Astrocyte of the spinal cord (primary cell): Measurements from ENCODE around the gene FBXW11.
"Not testable (repeated sequence)": the region's sequence is repeated elsewhere in the genome, so short reads cannot be mapped to it uniquely, and the experiment has no call there.

ENCODE experiments used
- DNase-seq: peaks from one replicate; pipeline ENCODE4 v3.0.0; 2011; ENCODE audit warnings: low read depth, low spot score
- H3K4me3 ChIP-seq: 2 replicates; pipeline ENCODE4 v1.5.1; 2011; ENCODE audit warnings: low read depth, mild to moderate bottlenecking, low read length, moderate library complexity
- in situ Hi-C: cut with HindIII; loops from 2 replicates; pipeline ENCODE4 v1.10.0; 2017; ENCODE audit warnings: low sequenced_read_pairs
- TF ChIP-seq, protein P1 (sequence below): IDR thresholded peaks from 2 replicates; pipeline ENCODE4 v1.5.1; 2012; ENCODE audit warnings: low read depth, mild to moderate bottlenecking, low read length, inconsistent platforms

Gene FBXW11

DNA sequence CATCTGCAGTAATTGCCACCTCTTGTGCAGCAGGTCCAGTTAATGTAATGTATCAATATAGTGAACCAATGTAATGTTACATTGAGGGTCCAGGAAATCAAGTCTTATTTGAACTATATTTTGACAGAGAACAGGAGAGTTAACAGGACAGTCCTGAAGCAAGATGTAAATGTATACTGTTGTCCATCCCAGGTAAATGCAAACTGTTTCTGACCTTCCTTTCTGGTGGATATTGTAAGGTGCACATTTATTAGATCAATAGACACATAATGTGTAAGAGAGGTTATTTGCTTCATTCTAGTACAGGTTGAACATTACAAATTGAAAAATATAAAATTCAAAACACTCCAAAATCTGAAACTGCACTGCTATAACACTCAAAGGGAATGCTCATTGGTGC, 23.4 kb upstream of the FBXW11 start:
- no peak for DNase-seq
- no peak overlapping the region for H3K4me3 ChIP-seq
- TF ChIP-seq, protein P1, sequence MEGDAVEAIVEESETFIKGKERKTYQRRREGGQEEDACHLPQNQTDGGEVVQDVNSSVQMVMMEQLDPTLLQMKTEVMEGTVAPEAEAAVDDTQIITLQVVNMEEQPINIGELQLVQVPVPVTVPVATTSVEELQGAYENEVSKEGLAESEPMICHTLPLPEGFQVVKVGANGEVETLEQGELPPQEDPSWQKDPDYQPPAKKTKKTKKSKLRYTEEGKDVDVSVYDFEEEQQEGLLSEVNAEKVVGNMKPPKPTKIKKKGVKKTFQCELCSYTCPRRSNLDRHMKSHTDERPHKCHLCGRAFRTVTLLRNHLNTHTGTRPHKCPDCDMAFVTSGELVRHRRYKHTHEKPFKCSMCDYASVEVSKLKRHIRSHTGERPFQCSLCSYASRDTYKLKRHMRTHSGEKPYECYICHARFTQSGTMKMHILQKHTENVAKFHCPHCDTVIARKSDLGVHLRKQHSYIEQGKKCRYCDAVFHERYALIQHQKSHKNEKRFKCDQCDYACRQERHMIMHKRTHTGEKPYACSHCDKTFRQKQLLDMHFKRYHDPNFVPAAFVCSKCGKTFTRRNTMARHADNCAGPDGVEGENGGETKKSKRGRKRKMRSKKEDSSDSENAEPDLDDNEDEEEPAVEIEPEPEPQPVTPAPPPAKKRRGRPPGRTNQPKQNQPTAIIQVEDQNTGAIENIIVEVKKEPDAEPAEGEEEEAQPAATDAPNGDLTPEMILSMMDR, result no peak
- in situ Hi-C loops, result no loop called here

DNA sequence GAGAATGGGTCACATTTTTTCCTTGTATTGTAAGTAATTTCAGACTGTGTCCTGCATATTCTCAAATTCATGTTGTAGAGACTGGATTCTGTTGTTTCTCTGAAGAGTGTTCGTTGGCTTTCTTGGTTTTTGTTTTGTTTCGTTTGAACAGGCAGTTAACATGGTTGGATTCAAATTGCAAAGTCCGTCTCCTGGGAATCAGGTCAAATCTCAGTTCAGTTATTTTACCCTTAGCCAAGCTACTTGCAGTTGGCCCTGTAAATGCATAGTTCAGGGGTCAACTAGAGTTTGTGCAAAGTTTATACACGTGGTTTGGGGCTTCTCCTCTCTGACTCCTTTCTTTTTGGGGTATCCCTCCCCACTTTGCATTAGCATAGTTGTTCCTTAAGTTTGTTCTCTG, 21.7 kb upstream of the FBXW11 start:
- in situ Hi-C loops, result no loop called here
- H3K4me3 ChIP-seq, result no peak overlapping the region
- no peak for DNase-seq
- TF ChIP-seq, protein P1, result no peak

DNA sequence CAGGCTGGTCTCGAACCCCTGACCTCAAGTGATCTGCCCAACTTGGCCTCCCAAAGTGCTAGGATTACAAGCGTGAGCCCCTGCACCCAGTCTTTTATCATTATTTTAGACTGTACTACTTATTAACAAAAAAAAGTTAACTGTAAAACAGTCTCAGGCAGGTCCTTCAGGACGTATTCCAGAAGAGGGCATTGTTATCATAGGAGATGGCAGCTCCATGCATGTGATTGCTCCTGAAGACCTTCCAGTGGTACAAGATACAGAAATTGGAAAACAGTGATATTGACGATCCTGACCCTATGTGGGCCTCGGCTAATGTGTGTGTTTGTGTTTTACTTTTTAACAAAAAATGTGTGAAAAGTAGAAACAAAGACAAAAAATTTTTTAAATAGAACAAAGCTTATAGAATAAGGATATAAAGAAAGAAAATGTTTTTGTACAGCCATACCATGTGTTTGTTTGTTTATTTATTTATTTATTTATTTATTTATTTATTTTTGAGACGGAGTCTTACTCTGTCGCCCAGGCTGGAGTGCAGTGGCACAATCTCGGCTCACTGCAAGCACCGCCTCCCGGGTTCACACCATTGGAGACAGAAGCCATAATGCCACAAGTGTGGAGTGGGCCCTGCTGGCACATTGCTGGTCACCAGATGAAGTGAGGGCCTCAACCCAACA, 13.8 kb upstream of the FBXW11 start:
- H3K4me3 ChIP-seq, in situ Hi-C loops: not testable (repeated sequence)
- peak; percentile 9 for DNase-seq

DNA sequence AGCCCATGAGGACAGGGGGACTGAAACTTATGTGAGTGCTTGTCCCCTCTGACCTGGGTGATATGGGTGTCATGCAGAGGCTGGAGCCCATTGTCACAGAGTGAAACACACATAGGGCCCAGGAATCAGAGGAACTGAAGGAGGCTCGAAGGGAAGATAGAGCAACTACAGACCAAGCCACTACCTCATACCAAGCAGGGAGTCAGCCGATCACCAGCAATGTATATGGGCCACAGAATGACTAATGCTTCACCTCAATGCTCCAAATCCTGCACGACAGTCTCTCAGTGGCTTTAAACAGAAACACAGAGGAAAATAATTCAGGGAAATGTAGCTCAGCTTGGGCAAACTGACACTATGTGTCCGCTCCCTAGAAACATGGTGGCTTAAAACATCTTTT, 8.9 kb upstream of the FBXW11 start:
- TF ChIP-seq, protein P1, result no peak
- DNase-seq, result no peak
- H3K4me3 ChIP-seq, result no peak overlapping the region
- in situ Hi-C loops, result no loop called here

DNA sequence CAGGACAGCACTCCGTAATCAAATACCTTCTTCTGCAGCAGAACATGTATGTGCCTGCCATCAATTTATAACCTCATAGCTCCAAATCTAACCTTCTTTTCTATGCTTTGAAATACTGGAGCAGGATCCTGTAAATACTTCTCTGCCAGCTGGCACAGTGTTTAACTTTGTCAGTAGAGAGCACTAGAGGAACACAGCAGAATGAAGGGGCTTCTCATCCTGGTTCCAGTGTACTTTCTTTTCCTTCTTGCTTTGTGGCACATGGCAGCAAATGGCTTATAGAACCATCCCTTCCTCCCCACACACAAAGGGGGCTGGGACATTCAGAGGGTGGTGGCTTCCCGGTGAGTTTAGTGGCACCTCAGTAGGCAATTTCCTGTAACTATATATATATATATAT, 3.8 kb upstream of the FBXW11 start:
- DNase-seq, result peak; percentile 27
- in situ Hi-C loops, result no loop called here
- no peak overlapping the region for H3K4me3 ChIP-seq
- TF ChIP-seq, protein P1, result no peak

DNA sequence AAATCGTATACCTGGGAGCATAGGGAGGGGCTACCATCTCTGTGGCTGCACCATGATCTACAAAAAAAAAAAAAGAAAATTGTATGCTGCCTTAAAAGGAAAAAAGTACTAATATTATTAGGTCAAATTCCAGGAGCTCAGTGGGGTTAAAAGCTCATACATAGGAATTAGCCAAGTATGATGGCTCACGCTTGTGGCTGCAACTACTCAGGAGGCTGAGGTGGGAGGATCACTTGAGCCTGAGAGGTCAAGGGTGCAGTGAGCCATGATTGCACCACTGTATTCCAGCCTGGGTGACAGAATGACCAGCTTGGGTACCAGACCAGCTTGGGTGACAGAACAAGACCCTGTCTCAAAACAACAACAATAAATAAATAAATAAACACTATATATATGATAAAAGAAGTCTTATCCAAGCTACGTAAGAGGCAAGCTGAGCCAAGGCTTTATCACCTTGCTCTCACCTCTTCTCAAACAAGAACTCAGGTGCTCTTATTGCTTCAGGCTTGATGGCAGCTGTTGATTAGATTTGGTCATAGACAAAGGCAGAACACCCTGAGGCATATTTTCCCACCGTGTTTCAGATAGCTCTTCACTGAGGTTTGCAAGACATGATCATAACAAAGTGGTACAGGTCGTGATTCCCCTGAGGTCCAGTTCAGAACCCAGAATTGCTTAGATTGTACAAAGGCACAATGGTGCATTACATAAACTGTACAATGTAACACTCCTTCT, 3.3 kb upstream of the FBXW11 start:
- no peak for DNase-seq
- in situ Hi-C loops, result no loop called here
- H3K4me3 ChIP-seq, result no peak overlapping the region
- TF ChIP-seq, protein P1, result no peak

DNA sequence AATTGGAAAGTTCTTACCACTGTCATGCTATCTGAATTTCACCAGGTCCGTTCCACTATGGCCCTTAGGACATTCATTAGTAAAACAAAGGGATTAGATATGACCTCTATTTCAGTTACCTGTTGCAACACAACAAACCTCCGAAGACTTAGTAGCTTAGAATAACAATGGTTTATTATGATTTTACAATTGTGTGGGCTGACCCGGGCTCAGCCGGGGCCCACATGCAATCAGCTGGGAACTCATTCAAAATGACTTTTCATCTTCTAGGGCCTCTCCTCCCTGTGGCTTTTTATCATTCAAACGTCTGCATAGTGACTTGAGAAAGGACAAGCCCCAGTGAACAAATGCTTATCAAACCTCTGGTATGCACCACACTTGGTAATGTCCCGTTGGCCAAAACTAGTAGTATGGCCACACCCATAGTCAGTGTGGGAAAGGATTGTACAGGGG, 2.3 kb upstream of the FBXW11 start:
- TF ChIP-seq, protein P1, result no peak
- in situ Hi-C loops, result no loop called here
- DNase-seq, result peak; percentile 10
- H3K4me3 ChIP-seq, result no peak overlapping the region
